B cell (primary cell): Measurements from ENCODE around the gene SHH. TPM values are rescaled to one million over a fixed set of nuclear protein-coding genes. Genes with fewer than 3 reads are reported as not detected.

Source experiments
- ATAC-seq: fragments of 200-7000 bp; cut with Tn5 transposase; one replicate; pipeline ENCODE4 v1.10.0; 2021; ENCODE audit warnings: low read depth, mild to moderate bottlenecking, moderate number of reproducible peaks, moderate library complexity
- CTCF ChIA-PET: fragments of 350-600 bp; sonication (Branson Sonifier 250); formaldehyde crosslinking; loops from one replicate; lab custom pipeline; 2021; ENCODE audit warnings: antibody characterized with exemption, inconsistent platforms; lab: Charles Lee
- POLR2A ChIA-PET: fragments of 350-600 bp; sonication (Branson Sonifier 250); formaldehyde crosslinking; loops from one replicate; lab custom pipeline; 2021; ENCODE audit warnings: antibody characterized with exemption; lab: Charles Lee
- DNase-seq: peaks from one replicate; pipeline ENCODE4 v3.0.0; 2013
- H2AFZ ChIP-seq: 2 replicates; pipeline ENCODE4 v1.6.1; 2012; ENCODE audit warnings: mild to moderate bottlenecking, low read depth, low read length; ENCODE audit not compliant: insufficient read depth, poor library complexity, severe bottlenecking
- H3K27ac ChIP-seq, 2 donors: 1 replicate in 1 of 2; 2 replicates in 1 of 2; pipeline ENCODE4 v1.5.1; 2012 to 2013; ENCODE audit warnings: low read length in 2 of 2, mild to moderate bottlenecking in 2 of 2, moderate library complexity in 1 of 2
- H3K27me3 ChIP-seq, 4 experiments: fragments of 200-600 bp in 1 of 4; sonication (generic) in 1 of 4; replicated peaks in 1 of 4; 1 replicate in 2 of 4; 2 replicates in 2 of 4; pipeline versions ENCODE4 v1.6.1 to v1.7.0; 2013 to 2016; ENCODE audit warnings: low read length in 3 of 4, mild to moderate bottlenecking in 2 of 4, mixed read lengths in 1 of 4, moderate library complexity in 1 of 4; ENCODE audit not compliant: insufficient read depth in 4 of 4, control insufficient read depth in 3 of 4; ENCODE audit errors: control extremely low read depth in 1 of 4
- H3K36me3 ChIP-seq, 2 experiments: replicated peaks in 1 of 2; 1 replicate in 1 of 2; 2 replicates in 1 of 2; pipeline versions ENCODE4 v1.6.1 to v1.7.1; 2013; ENCODE audit warnings: low read length in 1 of 2; ENCODE audit not compliant: insufficient read depth in 2 of 2, control insufficient read depth in 1 of 2; ENCODE audit errors: control extremely low read depth in 1 of 2, extremely low read depth in 1 of 2
- H3K4me1 ChIP-seq, 2 donors: fragments of 200-600 bp in 1 of 2; sonication (generic) in 1 of 2; 1 replicate in 1 of 2; 2 replicates in 1 of 2; pipeline versions ENCODE4 v1.5.1 to v1.6.1; 2013 to 2017; ENCODE audit warnings: low read length in 2 of 2; ENCODE audit not compliant: control insufficient read depth in 2 of 2, insufficient read depth in 2 of 2
- H3K4me2 ChIP-seq: replicated peaks from 2 replicates; pipeline ENCODE3; 2012; ENCODE audit warnings: mild to moderate bottlenecking, low read depth, low read length; ENCODE audit not compliant: poor library complexity, severe bottlenecking
- H3K4me3 ChIP-seq, 5 experiments: fragments of 200-600 bp in 1 of 5; sonication (generic) in 1 of 5; 1 replicate in 3 of 5; 2 replicates in 2 of 5; pipeline versions ENCODE4 v1.5.1 to v1.7.0; 2011 to 2016; ENCODE audit warnings: low read length in 4 of 5, mild to moderate bottlenecking in 4 of 5, low read depth in 2 of 5, control low read depth in 1 of 5, moderate library complexity in 1 of 5; ENCODE audit not compliant: insufficient read depth in 1 of 5; ENCODE audit errors: control extremely low read depth in 1 of 5, extremely low read depth in 1 of 5
- H3K79me2 ChIP-seq: fragments of 200-600 bp; sonication (generic); one replicate; pipeline ENCODE4 v1.6.0; 2016; ENCODE audit warnings: low read length; ENCODE audit not compliant: control insufficient read depth, insufficient read depth
- H3K9ac ChIP-seq: fragments of 200-600 bp; sonication (generic); 2 replicates; pipeline ENCODE4 v1.6.1; 2017; ENCODE audit warnings: mild to moderate bottlenecking, low read length, moderate library complexity
- H3K9me3 ChIP-seq, 3 donors: one replicate each; pipeline versions ENCODE4 v1.6.1 to v1.7.1; 2013; ENCODE audit warnings: low read length in 2 of 3; ENCODE audit not compliant: control insufficient read depth in 2 of 3, insufficient read depth in 1 of 3; ENCODE audit errors: control extremely low read depth in 1 of 3
- H4K20me1 ChIP-seq: 2 replicates; pipeline ENCODE4 v1.6.0; 2012; ENCODE audit warnings: mild to moderate bottlenecking, low read length; ENCODE audit not compliant: insufficient read depth, control insufficient read depth, poor library complexity, severe bottlenecking
- H3K27ac Mint-ChIP-seq: one replicate; pipeline ENCODE4 v1.8.0; 2021; ENCODE audit warnings: mixed read lengths
- H3K27me3 Mint-ChIP-seq: one replicate; pipeline ENCODE4 v1.8.0; 2021; ENCODE audit warnings: mixed read lengths
- H3K4me1 Mint-ChIP-seq: one replicate; pipeline ENCODE4 v1.8.0; 2021; ENCODE audit warnings: mixed read lengths
- H3K4me3 Mint-ChIP-seq: one replicate; pipeline ENCODE4 v1.8.0; 2021; ENCODE audit warnings: mixed read lengths
- H3K9me3 Mint-ChIP-seq: one replicate; pipeline ENCODE4 v1.8.0; 2022; ENCODE audit warnings: mixed read lengths; ENCODE audit not compliant: insufficient read depth
- EZH2 ChIP-seq: IDR thresholded peaks from 2 replicates; pipeline ENCODE4 v1.6.1; 2012; ENCODE audit warnings: borderline replicate concordance, low read depth, mild to moderate bottlenecking, moderate library complexity, low read length; ENCODE audit not compliant: insufficient read depth, poor library complexity, severe bottlenecking
- WGBS: methylation state at CpG from one replicate; pipeline ENCODE4 v1.1.5; 2013; ENCODE audit warnings: missing lambda C conversion rate; ENCODE audit not compliant: insufficient coverage; 5-methylcytosine and 5-hydroxymethylcytosine counted together
- intact Hi-C: fragments of 100-400 bp; cut with micrococcal nuclease; formaldehyde crosslinking; loops from one replicate; pipeline ENCODE4 v1.10.0; 2022
- polyA plus RNA-seq: library from polyadenylated mRNA; depleted of rRNA; stranded (reverse); fragments of >200 nt; gene quantifications from 2 replicates; pipeline ENCODE4 v1.2.3, GENCODE V29; 2012
- total RNA-seq, 2 donors: library from RNA; stranded (reverse); fragments of 120-200 nt in 1 of 2; gene quantifications; 1 replicate in 1 of 2; 2 replicates in 1 of 2; pipeline versions ENCODE4 v1.2.3 to v1.2.4, GENCODE V29; 2013 to 2022
- TF ChIP-seq, protein P1 (sequence below): fragments of 200-600 bp; IDR thresholded peaks from one replicate; pipeline ENCODE4 v1.8.0; 2022; ENCODE audit warnings: antibody characterized with exemption, mild to moderate bottlenecking

SHH gene
- total and polyA plus RNA-seq, 2 donors (not counting 1 experiment from before 2014, with no cell fraction given) = not detected

GRCh38 chr7:155751409-155751808 is 60.9 kb downstream of the SHH start:
- WGBS = 89% methylated on average over 3 of the region's 4 CpGs
- Histone ChIP-seq H3K4me1 (peaks cover 25 to 30% of the 10 kb centered on the region in 2 donors), H3K27ac (no peak overlapping the region)

More at GRCh38 chr7:155751409-155751808, 60.9 kb downstream of the SHH start:
- no peak for TF ChIP-seq EZH2
- TF ChIP-seq, protein P1, sequence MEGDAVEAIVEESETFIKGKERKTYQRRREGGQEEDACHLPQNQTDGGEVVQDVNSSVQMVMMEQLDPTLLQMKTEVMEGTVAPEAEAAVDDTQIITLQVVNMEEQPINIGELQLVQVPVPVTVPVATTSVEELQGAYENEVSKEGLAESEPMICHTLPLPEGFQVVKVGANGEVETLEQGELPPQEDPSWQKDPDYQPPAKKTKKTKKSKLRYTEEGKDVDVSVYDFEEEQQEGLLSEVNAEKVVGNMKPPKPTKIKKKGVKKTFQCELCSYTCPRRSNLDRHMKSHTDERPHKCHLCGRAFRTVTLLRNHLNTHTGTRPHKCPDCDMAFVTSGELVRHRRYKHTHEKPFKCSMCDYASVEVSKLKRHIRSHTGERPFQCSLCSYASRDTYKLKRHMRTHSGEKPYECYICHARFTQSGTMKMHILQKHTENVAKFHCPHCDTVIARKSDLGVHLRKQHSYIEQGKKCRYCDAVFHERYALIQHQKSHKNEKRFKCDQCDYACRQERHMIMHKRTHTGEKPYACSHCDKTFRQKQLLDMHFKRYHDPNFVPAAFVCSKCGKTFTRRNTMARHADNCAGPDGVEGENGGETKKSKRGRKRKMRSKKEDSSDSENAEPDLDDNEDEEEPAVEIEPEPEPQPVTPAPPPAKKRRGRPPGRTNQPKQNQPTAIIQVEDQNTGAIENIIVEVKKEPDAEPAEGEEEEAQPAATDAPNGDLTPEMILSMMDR = no peak
- H3K9me3 ChIP-seq = no peaks in the 10 kb centered on the region
- no peaks in the 10 kb centered on the region for H3K9me3 Mint-ChIP-seq
- no peak overlapping the region for H2AFZ ChIP-seq
- H3K27ac Mint-ChIP-seq = no peak overlapping the region
- intact Hi-C loops = no loop called here
- DNase-seq (no peak), ATAC-seq (no peak)
- peaks cover 90% of the 10 kb centered on the region for H4K20me1 ChIP-seq
- peaks cover 65% of the 10 kb centered on the region for H3K4me1 Mint-ChIP-seq
- H3K27me3 ChIP-seq = no peaks in the 10 kb centered on the region
- CTCF ChIA-PET = interaction anchor here (0.7 to 2.0 kb wide), 2 partner anchors 16 to 153 kb away, joined by 3 to 9 read pairs; no protein-coding TSS in a partner anchor
- POLR2A ChIA-PET = no interaction called here
- H3K9ac ChIP-seq = no peak overlapping the region
- H3K4me3 ChIP-seq = no peak overlapping the region
- H3K36me3 ChIP-seq = peaks cover 9 to 30% of the 10 kb centered on the region in 2 experiments
- no peaks in the 10 kb centered on the region for H3K27me3 Mint-ChIP-seq
- H3K4me2 ChIP-seq = no peak overlapping the region
- H3K79me2 ChIP-seq = peaks cover 91% of the 10 kb centered on the region
- no peak overlapping the region for H3K4me3 Mint-ChIP-seq
